ENCODE measurements around the gene NRXN3. TPM values are rescaled to one million over a fixed set of nuclear protein-coding genes. Genes with fewer than 3 reads are reported as not detected.

Gene NRXN3
- total RNA-seq, 2 donors from 2014 or later, result 1.6 to 1.9 TPM

DNA sequence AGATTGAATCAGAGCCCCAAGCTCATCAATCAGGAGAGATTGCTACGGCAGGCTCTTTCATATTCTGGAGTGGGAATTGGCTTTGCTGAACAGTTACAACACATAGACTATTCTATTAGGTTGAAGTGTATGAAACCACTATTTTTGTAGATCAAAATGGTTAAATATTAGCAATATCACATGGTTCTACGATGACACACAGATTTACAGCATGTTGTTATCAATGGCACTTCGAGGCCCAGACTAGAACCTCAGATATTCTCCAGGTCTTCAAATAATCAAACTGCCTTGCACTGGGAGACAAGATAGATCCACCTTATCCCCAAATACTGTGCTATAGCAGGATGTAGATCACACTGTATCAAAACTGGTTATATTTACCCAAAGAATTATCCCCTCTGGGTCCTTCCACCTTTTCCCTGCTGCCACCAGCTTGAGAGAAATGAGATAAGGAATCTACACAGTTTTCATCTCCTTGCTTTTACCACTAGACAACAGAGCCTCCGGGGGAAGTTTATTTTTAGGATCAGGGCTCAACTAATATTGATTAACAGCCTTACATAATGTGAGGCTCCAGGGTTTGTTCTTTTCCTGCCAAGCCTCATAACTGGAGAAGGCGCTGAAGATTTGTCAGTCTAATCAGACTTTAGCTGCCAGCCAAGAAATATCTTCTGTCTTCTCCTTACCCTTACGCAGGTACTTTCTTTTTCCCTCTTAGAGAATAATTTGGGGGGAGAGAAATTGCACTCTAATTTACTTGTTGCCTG is 1534.1 kb downstream of the NRXN3 start:
- ATAC-seq (no peak), DNase-seq (no peak)
- intact Hi-C loops (cut with DNase I), result no loop called here

DNA sequence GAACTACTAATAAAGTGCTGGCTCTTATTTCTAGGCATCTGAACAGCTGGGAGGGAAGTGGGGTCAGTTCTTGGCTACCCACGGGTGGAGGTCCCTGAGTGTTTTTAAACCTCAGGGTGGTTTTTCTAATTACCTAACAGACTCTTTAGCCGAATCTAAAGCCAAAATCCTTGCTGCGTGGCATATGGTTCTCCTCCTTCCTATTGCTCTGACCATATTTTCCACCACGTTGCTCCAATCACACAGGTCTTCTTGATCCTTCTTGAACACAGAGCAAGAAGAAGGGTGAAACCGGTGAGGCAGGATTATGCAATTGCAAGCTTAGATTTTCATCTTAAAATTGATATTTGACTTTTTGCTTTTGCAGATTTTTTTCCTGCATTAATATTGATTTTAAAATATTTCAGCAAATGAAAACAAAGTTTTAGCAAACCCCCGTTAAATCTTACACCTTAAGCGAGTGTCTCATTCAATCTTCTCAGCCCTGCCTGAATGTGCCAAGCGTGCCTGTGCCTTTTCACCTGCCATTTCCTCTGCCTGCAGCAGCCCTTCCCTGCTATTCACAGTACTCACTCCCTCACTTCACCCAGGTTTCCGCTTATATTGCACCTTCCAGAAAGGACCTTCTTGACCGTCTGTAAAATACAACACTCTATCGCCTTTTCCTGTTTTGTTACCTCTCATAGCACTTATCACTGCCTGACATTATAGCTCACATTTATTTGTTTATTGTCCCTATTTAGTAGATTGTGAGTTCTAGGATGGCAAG is 1535.1 kb downstream of the NRXN3 start:
- no peak for ATAC-seq
- no peak for DNase-seq

DNA sequence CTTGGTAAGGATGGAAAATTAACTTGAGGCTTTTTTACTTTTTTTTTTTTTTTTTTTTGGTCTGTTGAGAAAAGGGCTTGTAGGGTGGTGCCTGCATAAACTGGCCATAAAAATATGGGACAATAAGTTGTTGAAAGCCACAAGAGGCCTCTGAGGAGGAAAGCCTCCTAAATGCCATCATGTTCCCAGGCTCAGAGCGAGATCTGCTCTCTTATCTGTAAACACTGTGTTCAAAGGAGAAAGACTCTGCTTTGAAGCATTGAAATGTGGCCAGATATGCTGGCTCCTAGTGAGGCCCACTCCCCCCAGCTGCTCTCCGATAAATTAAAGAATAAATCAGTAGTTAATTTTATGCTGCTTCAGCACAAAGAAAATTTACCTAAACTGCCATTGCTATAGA is 1536.2 kb downstream of the NRXN3 start:
- intact Hi-C loops (cut with DNase I), result no loop called here
- no peak for DNase-seq
- no peak for ATAC-seq

More for the DNA sequence above, 1535.1 kb downstream of the NRXN3 start:
- intact Hi-C loops (cut with DNase I), result no loop called here

DNA sequence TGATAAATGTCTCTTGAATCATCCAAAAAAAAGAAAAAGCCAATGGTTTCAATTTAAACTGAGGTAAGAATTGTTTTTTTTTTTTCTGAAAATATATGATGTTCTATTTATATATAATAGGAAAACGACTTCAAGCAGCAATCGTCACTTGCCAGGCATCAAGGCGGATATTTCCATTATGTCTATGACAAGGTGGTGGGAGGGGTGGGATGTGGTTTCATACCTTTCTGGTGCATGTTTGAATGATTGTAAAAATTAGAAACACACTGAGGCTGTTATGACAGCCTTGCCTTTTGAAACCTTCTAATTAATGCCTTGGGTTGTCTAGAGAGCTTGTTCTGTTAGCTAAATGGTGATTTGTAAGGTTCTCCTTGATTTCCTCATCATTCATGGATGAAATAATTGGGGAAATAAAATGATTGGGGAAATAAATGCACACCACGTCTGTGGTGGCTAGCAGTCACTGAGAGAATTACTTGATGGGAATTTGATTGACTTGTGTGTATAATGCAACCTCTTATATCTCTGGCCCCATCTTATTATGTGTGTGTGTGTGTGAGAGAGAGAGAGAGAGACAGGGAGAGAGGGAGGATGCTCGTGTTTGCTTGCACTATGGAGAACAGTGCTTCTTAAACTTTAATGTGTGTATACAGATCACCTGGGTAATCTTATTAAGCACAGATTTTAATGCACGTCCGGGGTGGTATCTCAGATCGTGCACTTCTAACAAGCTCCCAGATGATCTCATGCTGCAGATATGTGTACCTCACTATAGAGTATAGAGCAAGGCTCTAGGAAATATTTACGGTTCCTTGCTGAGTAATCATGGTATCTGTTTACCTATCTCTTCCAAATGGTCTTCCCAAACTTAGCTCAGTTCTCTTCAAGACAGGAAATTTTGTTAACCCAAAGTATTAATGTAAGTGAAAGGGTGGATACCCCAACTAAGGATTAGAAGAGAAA is 1538.5 kb downstream of the NRXN3 start:
- no peak for ATAC-seq
- DNase-seq, result no peak
- intact Hi-C loops (cut with DNase I), result no loop called here

DNA sequence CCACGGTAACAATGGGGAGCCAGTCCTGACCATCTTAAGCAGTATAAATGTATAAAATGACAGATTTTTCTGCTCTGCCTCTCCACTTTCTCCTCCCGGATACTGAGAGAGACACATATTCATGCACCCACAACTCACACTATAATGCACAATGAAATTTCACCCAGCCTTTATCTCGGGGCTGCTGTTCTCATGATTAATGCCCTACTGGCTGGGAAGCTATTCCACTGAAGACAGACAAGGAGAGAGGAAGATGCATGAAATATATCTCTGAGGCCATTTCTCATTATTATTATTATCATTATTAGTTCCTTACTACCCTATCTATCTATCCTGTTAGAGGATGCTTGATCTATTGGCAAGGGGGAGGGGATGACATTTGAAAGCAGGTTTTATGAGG is 1539.4 kb downstream of the NRXN3 start:
- ATAC-seq, result no peak
- intact Hi-C loops (cut with DNase I), result no loop called here

DNA sequence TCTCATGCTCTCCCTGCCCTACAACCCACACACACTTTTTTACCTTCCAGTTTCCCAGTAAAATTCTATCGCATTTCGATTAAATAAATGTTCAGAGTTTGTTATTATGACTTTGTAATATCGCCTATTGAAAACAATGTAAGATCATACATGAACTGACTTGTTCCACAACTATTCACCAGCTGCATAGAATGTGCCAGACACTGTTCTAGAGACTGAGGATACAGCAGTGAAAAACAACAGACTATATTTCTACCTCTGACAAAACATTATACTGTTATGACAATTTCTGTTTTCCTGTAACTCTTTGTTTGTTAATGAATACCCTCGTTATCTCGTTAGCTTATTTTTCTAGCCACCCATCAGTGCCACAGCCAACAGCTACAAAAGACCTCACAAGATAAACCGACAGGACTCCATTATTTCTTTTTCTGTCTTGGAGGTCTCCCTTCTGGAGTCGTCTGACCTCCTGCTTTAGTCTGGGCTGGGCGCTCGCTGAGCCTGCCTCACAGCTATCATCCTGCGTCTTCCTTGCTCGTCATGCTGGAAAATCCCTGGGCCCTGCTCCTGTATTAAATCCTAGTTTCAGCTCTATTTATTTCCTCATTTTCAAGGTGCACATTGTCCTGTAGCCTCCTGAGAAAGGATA is 1542.3 kb downstream of the NRXN3 start:
- ATAC-seq (no peak), DNase-seq (peak; percentile 34)
- intact Hi-C loops (cut with DNase I), result no loop called here

More for the DNA sequence above, 1539.4 kb downstream of the NRXN3 start:
- DNase-seq, result no peak

DNA sequence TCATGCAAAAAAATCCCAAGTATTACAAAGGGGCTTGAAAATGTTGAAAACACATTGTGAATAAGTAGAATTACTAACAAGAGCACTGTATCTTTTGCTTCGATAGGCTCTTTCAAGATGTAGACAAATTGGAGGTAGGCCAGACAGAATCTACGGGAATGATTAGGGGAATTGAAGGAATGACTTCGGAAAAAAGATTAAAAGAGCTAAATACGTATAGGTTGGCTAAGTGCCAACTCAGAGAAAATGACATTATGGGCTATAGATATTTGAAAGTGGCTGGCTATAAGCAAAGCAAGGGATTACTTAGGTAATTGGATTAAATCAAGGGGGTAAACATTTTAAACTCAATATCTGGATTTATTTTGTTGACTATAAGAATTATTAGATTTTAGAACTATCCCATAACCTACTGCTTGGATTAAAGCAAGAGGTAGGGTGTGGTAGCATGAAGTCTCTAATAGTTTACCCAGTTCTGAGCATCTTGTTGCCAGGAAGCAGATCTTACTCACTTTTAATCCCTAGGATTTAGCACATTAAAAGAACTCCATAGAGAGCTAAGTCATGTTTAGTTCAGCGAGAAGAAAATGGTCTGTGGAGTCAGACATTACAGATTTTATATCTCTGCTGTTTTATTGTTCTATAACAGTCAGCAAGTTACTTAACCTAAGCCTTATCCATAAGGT is 1551.4 kb downstream of the NRXN3 start:
- ATAC-seq (no peak), DNase-seq (no peak)
- intact Hi-C loops (cut with DNase I), result no loop called here

DNA sequence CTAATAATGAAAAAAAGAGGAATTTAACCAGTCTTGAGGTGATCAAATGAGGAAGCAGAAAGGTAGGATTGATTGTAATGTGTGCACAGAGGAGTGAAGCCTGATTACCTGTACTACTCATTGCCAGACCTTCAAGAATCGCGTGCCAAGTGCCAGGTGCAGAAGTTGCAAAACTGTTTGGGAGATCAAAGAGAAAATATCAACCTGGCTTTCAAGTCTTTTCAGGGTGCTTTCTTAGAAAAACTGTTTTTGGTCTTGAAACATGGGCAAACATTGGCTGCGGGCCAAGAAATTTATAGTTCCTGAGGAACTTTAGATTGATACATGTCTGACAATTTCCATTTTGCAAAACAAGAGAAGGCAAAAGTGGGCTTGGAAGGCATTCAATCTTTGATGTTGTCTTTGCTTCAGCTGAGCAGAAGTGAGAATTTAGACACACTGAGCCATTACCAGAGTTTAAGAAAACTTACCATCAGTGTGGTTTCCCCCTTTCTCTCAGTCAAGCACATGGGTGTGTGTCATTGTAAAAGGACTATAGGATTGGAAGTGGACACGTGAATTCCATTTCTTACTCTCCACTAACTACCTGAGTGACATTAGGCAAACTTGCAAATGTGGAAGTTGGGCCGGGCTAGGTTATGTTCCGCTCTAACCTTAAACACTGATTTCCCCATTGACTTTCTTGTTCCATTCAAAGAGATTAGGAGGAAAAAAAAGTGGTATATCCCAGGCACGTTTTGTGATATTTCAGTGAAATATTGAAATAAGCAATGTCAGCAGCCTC is 1555.0 kb downstream of the NRXN3 start:
- no peak for DNase-seq
- intact Hi-C loops (cut with DNase I), result no loop called here
- no peak for ATAC-seq

DNA sequence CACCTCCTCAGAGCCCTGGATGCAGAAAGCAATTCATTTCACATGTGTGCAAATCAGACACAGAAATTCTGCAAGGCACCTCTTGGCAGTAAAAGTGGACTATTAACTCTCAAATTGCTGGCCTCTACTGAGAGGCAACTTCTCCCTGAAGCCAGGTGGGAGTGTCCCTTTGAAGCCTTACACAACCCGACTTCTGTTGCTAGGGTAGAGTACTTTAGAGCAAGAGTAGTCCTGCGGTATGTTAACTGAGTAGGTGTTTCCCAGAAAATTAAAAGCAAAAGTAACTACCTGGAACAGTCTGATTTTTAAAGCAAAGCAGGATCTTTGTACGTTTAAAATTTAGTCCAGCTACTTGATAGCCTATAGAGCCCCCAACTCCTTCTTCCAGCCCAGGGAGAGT is 1557.7 kb downstream of the NRXN3 start:
- intact Hi-C loops (cut with DNase I), result no loop called here
- ATAC-seq (no peak), DNase-seq (no peak)

DNA sequence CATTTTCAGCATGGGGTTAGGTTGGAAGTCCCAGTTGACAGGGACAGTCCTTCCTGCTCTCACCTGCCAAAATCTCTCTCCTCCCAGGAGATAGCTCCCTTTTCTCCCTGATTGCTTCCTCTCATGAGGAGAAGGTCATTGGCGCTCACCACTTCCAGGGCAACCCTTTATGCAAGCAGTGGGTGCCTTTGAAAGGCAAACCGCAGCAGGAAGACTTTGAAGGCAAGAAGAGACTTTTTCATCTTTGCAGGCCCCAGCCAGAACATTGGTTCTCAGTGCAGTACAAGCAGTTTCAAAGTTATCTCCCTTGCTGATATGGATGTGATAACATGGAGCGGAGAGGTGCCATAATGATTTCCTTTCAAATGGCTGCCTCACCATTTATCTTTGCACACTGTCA is 1558.2 kb downstream of the NRXN3 start:
- intact Hi-C loops (cut with DNase I), result no loop called here
- no peak for DNase-seq
- ATAC-seq, result no peak

DNA sequence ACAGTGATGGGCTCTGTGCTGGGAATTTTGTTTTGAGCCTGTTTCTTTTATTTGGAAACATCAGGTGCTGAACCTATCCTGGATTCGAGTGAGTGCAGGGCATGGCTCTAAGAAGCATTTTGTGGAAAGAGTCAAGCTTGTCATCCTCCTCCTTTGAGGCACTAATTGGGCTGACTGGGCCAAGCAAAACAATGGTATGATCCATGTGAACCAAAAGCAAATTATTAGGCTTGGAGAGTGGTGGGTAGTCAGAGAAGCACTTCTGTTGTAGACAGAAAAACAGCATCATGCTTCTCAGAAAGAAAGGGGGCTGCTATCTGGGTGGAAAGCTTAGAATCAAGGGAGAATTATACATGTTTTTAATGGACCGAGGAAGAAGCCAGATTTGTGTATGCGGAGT is 1559.6 kb downstream of the NRXN3 start:
- ATAC-seq, result no peak
- DNase-seq, result no peak
- intact Hi-C loops (cut with DNase I), result no loop called here

DNA sequence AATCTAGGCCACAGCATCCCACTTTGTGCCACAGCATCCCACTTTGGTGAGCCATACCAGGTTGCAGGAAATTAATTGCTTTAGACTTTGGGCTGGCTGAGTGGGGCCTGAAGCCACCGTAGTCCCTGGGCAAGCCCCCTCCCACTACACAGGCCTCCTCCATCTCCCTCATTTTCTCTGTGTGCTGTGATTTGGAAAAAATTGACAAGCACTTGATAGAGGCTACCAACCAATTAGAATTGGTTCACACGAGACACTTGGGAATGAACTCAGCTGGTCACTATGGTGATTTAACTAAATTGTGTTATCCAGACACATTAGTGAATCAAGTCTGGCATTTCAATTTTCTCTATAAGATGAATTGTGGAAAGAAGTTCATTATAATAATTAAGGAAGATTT is 1560.0 kb downstream of the NRXN3 start:
- intact Hi-C loops (cut with DNase I), result no loop called here
- ATAC-seq (no peak), DNase-seq (no peak)

DNA sequence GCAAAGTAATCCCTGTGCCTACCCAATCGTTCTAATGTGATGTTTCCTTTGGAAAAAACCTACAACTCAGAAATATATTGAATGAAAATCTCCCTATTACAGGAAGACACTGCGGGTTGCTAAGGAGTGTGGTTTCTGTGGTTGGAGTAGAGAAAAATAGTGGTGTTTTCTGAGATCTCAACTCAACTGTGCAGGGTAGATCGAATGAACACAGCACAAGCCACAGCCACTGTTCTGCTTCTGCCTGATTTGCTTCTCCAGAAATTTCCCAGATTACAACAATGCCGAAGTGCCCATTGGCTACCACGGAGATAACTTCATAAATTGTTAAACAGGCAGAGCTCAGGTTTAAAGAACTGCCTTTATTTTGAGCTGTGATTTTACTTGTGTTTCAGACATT is 1560.8 kb downstream of the NRXN3 start:
- ATAC-seq (no peak), DNase-seq (no peak)
- intact Hi-C loops (cut with DNase I), result no loop called here

DNA sequence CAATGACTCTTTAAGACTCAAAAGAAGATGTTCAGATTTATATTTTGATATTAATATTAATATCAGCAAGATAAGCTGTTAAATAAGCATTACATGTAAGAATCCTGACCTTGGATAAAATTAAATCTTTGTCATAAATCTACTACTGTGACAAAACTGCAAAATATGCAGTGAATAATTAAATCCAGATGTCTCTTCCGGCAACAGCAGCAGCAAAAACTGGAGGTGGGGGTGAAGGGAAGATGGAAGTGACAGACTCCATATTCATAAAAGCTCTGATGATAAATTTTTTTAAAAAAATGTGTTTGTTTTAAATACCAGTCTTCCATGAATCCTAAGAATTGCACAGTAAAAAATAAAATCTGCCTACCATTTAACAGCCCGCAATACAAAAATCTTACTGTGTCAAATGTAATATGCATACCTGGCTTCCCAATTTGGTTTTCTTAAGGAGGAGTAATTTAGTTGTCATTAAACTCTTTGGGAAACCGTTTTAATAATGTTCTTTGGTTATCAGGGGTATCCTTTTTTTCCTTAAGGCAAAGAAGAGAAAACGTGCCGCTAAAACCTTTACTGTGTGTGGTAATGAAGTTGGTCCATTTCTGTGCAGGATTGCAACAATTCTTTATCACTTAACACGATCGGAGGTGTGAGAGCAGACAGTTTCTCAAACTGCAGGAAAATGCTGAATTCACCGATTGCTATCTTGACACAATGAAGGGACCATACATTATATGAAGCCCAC is 1562.9 kb downstream of the NRXN3 start:
- no peak for ATAC-seq
- intact Hi-C loops (cut with DNase I), result no loop called here
- DNase-seq, result no peak

DNA sequence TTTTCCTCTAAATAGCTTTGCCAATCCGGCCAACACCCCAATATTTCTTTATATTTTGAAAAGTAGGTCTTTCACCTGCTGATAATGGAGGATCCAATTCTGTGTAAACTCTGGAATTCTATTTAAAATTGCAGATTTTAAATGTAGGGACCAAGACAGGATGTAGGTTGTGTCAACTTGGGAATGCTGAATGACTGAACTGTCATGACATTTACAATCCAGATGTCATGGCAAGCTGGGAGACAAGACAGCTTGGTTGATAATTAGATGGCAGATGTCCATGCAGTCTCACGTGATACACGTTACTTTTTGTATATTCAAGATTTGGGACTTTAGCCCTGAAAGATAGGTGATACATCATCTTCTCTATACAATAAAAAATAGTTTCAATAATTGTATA is 1564.0 kb downstream of the NRXN3 start:
- intact Hi-C loops (cut with DNase I), result no loop called here
- no peak for DNase-seq
- no peak for ATAC-seq

DNA sequence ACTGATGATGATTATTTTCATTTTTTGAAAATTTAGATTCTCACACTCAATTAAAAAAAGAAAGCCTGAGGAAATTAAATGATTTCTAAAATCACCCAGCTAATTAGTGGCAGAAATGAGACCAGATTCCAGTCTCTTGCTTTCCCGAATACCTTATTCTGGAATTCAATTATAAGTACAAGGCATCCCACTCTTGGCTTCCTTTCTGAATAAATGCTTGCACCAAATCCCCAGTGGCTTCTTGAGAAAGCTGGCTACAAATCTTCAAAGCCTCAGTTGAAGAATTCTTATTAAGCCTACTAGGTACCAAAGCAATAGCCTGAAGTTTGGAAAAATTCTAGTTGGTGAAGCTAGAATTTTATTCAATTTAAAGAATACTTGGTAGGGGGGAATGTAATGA is 1564.5 kb downstream of the NRXN3 start:
- no peak for DNase-seq
- intact Hi-C loops (cut with DNase I), result no loop called here
- ATAC-seq, result no peak

DNA sequence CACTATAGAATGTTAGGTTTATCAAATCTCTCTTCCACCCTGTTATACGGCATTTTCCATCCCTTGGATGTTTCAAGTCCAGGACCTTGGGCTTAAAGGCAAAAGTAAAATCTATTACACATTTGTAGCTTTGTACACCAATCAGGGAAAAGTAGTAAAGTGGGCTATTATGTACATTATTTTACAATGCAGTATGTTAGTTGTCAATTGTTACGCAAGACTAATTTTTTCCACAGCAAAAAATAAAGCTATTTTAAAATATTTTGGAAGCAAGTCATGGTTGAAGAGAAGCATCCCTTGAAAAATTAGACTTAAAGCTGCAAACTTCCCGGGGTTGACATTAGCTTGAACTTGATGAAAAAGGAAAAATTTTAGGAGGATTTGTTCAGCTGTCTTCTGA is 1564.9 kb downstream of the NRXN3 start:
- DNase-seq (no peak), ATAC-seq (no peak)
- intact Hi-C loops (cut with DNase I), result no loop called here
